Mesenchymal stem cell (in vitro differentiated cells and primary cell): ENCODE measurements around the gene DNAJC15.

ENCODE experiments used
- DNase-seq: peaks from one replicate; pipeline ENCODE4 v3.0.0-alpha.2; 2013
- H2AFZ ChIP-seq: one replicate; pipeline ENCODE4 v1.6.1; 2013; ENCODE audit warnings: low read depth, mild to moderate bottlenecking, control low read depth, inconsistent platforms, low read length, moderate library complexity
- H2AK5ac ChIP-seq: 2 replicates; pipeline ENCODE4 v1.6.1; 2013; ENCODE audit warnings: low read length, moderate library complexity, mild to moderate bottlenecking, inconsistent platforms; ENCODE audit not compliant: severe bottlenecking
- H2BK120ac ChIP-seq: one replicate; pipeline ENCODE4 v1.6.1; 2013; ENCODE audit warnings: low read depth, mild to moderate bottlenecking, inconsistent platforms, low read length, moderate library complexity
- H2BK12ac ChIP-seq, 2 experiments: one replicate each; pipeline ENCODE4 v1.6.1; 2013; ENCODE audit warnings: inconsistent platforms in 2 of 2, low read length in 2 of 2, mild to moderate bottlenecking in 2 of 2, moderate library complexity in 2 of 2, control low read depth in 1 of 2
- H2BK15ac ChIP-seq: one replicate; pipeline ENCODE4 v1.6.1; 2013; ENCODE audit warnings: mild to moderate bottlenecking, low read depth, inconsistent platforms; ENCODE audit not compliant: poor library complexity, severe bottlenecking
- H2BK5ac ChIP-seq: 2 replicates; pipeline ENCODE4 v1.6.1; 2013; ENCODE audit warnings: low read depth, mild to moderate bottlenecking, low read length, control low read depth, inconsistent platforms; ENCODE audit not compliant: poor library complexity, severe bottlenecking
- H3K14ac ChIP-seq, 2 experiments: one replicate each; pipeline ENCODE4 v1.6.1; 2013; ENCODE audit warnings: inconsistent platforms in 2 of 2, low read length in 2 of 2, control low read depth in 1 of 2, mild to moderate bottlenecking in 1 of 2, moderate library complexity in 1 of 2
- H3K18ac ChIP-seq, 2 experiments: one replicate each; pipeline ENCODE4 v1.6.1; 2013; ENCODE audit warnings: inconsistent platforms in 2 of 2, low read length in 2 of 2, control low read depth in 1 of 2, low read depth in 1 of 2, mild to moderate bottlenecking in 1 of 2
- H3K23ac ChIP-seq, 2 experiments: one replicate each; pipeline ENCODE4 v1.6.1; 2013; ENCODE audit warnings: inconsistent platforms in 2 of 2, low read length in 2 of 2, mild to moderate bottlenecking in 2 of 2, moderate library complexity in 2 of 2, control low read depth in 1 of 2
- H3K27ac ChIP-seq: 2 replicates; pipeline ENCODE4 v1.5.1; 2013; ENCODE audit warnings: mild to moderate bottlenecking, moderate library complexity, low read length, control low read depth, inconsistent platforms; ENCODE audit not compliant: poor library complexity, severe bottlenecking
- H3K27me3 ChIP-seq, 2 experiments: 2 replicates each; pipeline versions ENCODE4 v1.6.1 to v1.7.0; 2013; ENCODE audit warnings: low read length in 2 of 2, mild to moderate bottlenecking in 2 of 2, moderate library complexity in 2 of 2, control low read depth in 1 of 2, inconsistent platforms in 1 of 2; ENCODE audit not compliant: control insufficient read depth in 1 of 2, insufficient read depth in 1 of 2
- H3K36me3 ChIP-seq, 2 experiments: 2 replicates each; pipeline versions ENCODE4 v1.6.1 to v1.7.0; 2013; ENCODE audit warnings: low read length in 2 of 2, control low read depth in 1 of 2, inconsistent platforms in 1 of 2, low read depth in 1 of 2, mild to moderate bottlenecking in 1 of 2; ENCODE audit not compliant: insufficient read depth in 2 of 2, control insufficient read depth in 1 of 2
- H3K4ac ChIP-seq, 2 experiments: one replicate each; pipeline ENCODE4 v1.6.1; 2013; ENCODE audit warnings: inconsistent platforms in 2 of 2, low read length in 2 of 2, mild to moderate bottlenecking in 2 of 2, moderate library complexity in 2 of 2, control low read depth in 1 of 2, low read depth in 1 of 2
- H3K4me1 ChIP-seq: 2 replicates; pipeline ENCODE4 v1.6.1; 2013; ENCODE audit warnings: low read depth, low read length, control low read depth; ENCODE audit not compliant: control insufficient read depth, insufficient read depth
- H3K4me2 ChIP-seq: 2 replicates; pipeline ENCODE4 v1.6.1; 2013; ENCODE audit warnings: low read length, mild to moderate bottlenecking, inconsistent platforms; ENCODE audit not compliant: poor library complexity, severe bottlenecking
- H3K4me3 ChIP-seq, 2 experiments: 2 replicates each; pipeline versions ENCODE4 v1.5.1 to v1.7.0; 2013; ENCODE audit warnings: low read length in 2 of 2, mild to moderate bottlenecking in 2 of 2, control low read depth in 1 of 2, low read depth in 1 of 2; ENCODE audit not compliant: insufficient read depth in 1 of 2
- H3K79me1 ChIP-seq: replicated peaks from 2 replicates; pipeline ENCODE4 v1.6.1; 2013; ENCODE audit warnings: mild to moderate bottlenecking, control low read depth, low read length, inconsistent platforms; ENCODE audit not compliant: poor library complexity, severe bottlenecking
- H3K9ac ChIP-seq: 2 replicates; pipeline ENCODE4 v1.7.0; 2013; ENCODE audit warnings: mild to moderate bottlenecking, low read length, moderate library complexity
- H3K9me3 ChIP-seq: 2 replicates; pipeline ENCODE4 v1.7.0; 2013; ENCODE audit warnings: mild to moderate bottlenecking, low read length; ENCODE audit not compliant: control insufficient read depth
- H4K8ac ChIP-seq: one replicate; pipeline ENCODE4 v1.6.1; 2013; ENCODE audit warnings: inconsistent platforms, mild to moderate bottlenecking, low read length, moderate library complexity
- H4K91ac ChIP-seq: one replicate; pipeline ENCODE4 v1.6.1; 2013; ENCODE audit warnings: mild to moderate bottlenecking, low read length, inconsistent platforms
- WGBS: methylation state at CpG from one replicate; pipeline ENCODE4 v1.1.7; 2013; ENCODE audit warnings: mixed read lengths; 5-methylcytosine and 5-hydroxymethylcytosine counted together

The DNAJC15 gene

GRCh38 chr13:43153436-43154090 lies 130.2 kb downstream of the DNAJC15 start:
- Histone ChIP-seq H3K9me3 (no peaks in the 10 kb centered on the region), H3K4me2 (peak overlapping the region; percentile 52), H3K23ac (no peak overlapping the region), H3K18ac (peak overlapping the region in 1 of 2 experiments; percentile 28), H3K36me3 (no peaks in the 10 kb centered on the region), H2BK15ac (no peak overlapping the region), H3K27me3 (no peaks in the 10 kb centered on the region), H3K27ac (peak overlapping the region; percentile 64), H2BK5ac (peak overlapping the region; percentile 53), H2BK120ac (no peak overlapping the region), H3K14ac (no peak overlapping the region), H3K4me1 (peaks cover 7% of the 10 kb centered on the region), H2BK12ac (peak overlapping the region in 1 of 2 experiments; percentile 15), H3K79me1 (no peaks in the 10 kb centered on the region), H3K9ac (no peak overlapping the region), H2AFZ (no peak overlapping the region), H3K4me3 (no peak overlapping the region), H4K8ac (no peak overlapping the region), H2AK5ac (peak overlapping the region; percentile 59), H4K91ac (no peak overlapping the region), H3K4ac (no peak overlapping the region)
- 60% methylated on average over 14 of the region's 14 CpGs for WGBS
- peak; percentile 82 for DNase-seq

- no peak overlapping the region for H2AFZ ChIP-seq
- no peaks in the 10 kb centered on the region for H3K27me3 ChIP-seq
- H3K4me2 ChIP-seq, result peak overlapping the region; percentile 52
- no peak overlapping the region for H4K8ac ChIP-seq
- H2BK120ac ChIP-seq, result no peak overlapping the region
- WGBS, result 76% methylated on average over 5 of the region's 5 CpGs
- H3K14ac ChIP-seq, result no peak overlapping the region
- no peak for DNase-seq
- peaks cover 7% of the 10 kb centered on the region for H3K4me1 ChIP-seq
- H3K27ac ChIP-seq, result peak overlapping the region; percentile 64
- H3K9ac ChIP-seq, result no peak overlapping the region
- no peak overlapping the region for H2BK12ac ChIP-seq
- peak overlapping the region; percentile 59 for H2AK5ac ChIP-seq
- no peak overlapping the region for H3K4ac ChIP-seq
- H3K79me1 ChIP-seq, result no peaks in the 10 kb centered on the region
- peak overlapping the region in 1 of 2 experiments; percentile 28 for H3K18ac ChIP-seq
- H4K91ac ChIP-seq, result no peak overlapping the region
- no peaks in the 10 kb centered on the region for H3K36me3 ChIP-seq
- no peak overlapping the region for H3K23ac ChIP-seq
- H2BK5ac ChIP-seq, result peak overlapping the region; percentile 53
- H2BK15ac ChIP-seq, result no peak overlapping the region
- H3K4me3 ChIP-seq, result no peak overlapping the region
- no peaks in the 10 kb centered on the region for H3K9me3 ChIP-seq
Measured at GRCh38 chr13:43154156-43154651, 130.8 kb downstream of the DNAJC15 start.

- H3K9me3 ChIP-seq, result no peaks in the 10 kb centered on the region
- no peak overlapping the region for H3K4ac ChIP-seq
- H3K27me3 ChIP-seq, result no peaks in the 10 kb centered on the region
- H2AFZ ChIP-seq, result no peak overlapping the region
- H2BK120ac ChIP-seq, result no peak overlapping the region
- H3K36me3 ChIP-seq, result no peaks in the 10 kb centered on the region
- 84% methylated on average over 1 of the region's 3 CpGs for WGBS
- H3K27ac ChIP-seq, result no peak overlapping the region
- no peaks in the 10 kb centered on the region for H3K79me1 ChIP-seq
- no peak overlapping the region for H3K18ac ChIP-seq
- no peak overlapping the region for H3K4me3 ChIP-seq
- H2BK5ac ChIP-seq, result no peak overlapping the region
- H3K14ac ChIP-seq, result no peak overlapping the region
- no peak overlapping the region for H2AK5ac ChIP-seq
- H3K4me1 ChIP-seq, result peaks cover 7% of the 10 kb centered on the region
- no peak overlapping the region for H2BK15ac ChIP-seq
- no peak overlapping the region for H3K23ac ChIP-seq
- H3K4me2 ChIP-seq, result no peak overlapping the region
- H4K91ac ChIP-seq, result no peak overlapping the region
- DNase-seq, result no peak
- no peak overlapping the region for H3K9ac ChIP-seq
- H4K8ac ChIP-seq, result no peak overlapping the region
- no peak overlapping the region for H2BK12ac ChIP-seq
Measured at GRCh38 chr13:43154839-43155238, 131.5 kb downstream of the DNAJC15 start.

GRCh38 chr13:43156916-43157315 lies 133.5 kb downstream of the DNAJC15 start:
- Histone ChIP-seq H3K23ac (no peak overlapping the region), H3K9me3 (no peaks in the 10 kb centered on the region), H3K4ac (no peak overlapping the region), H4K8ac (no peak overlapping the region), H3K4me3 (no peak overlapping the region), H2BK12ac (no peak overlapping the region), H2AK5ac (no peak overlapping the region), H3K27ac (no peak overlapping the region), H3K14ac (no peak overlapping the region), H3K9ac (no peak overlapping the region), H2BK15ac (no peak overlapping the region), H3K4me2 (no peak overlapping the region), H3K79me1 (no peaks in the 10 kb centered on the region), H3K18ac (no peak overlapping the region), H2BK120ac (no peak overlapping the region), H3K4me1 (peaks cover 5% of the 10 kb centered on the region), H2BK5ac (no peak overlapping the region), H2AFZ (no peak overlapping the region), H4K91ac (no peak overlapping the region), H3K27me3 (no peaks in the 10 kb centered on the region), H3K36me3 (no peaks in the 10 kb centered on the region)
- 94% methylated on average over 2 of the region's 2 CpGs for WGBS
- DNase-seq, result no peak
